HG03175 (cell line): Measurements from ENCODE around the gene MAMLD1.

Experiments
- ATAC-seq: cut with Tn5 transposase; IDR thresholded peaks from one replicate; pipeline ENCODE4 v1.9.1; 2021; ENCODE audit warnings: mild to moderate bottlenecking, moderate library complexity; ENCODE audit not compliant: unreplicated experiment

The MAMLD1 gene

GRCh38 chrX:150495496-150495895, 132.4 kb downstream of the MAMLD1 start:
- no peak for ATAC-seq

- no peak for ATAC-seq
Observed at GRCh38 chrX:150499240-150499639, 136.1 kb downstream of the MAMLD1 start.

GRCh38 chrX:150502091-150502490, 139.0 kb downstream of the MAMLD1 start:
- no peak for ATAC-seq

DNA sequence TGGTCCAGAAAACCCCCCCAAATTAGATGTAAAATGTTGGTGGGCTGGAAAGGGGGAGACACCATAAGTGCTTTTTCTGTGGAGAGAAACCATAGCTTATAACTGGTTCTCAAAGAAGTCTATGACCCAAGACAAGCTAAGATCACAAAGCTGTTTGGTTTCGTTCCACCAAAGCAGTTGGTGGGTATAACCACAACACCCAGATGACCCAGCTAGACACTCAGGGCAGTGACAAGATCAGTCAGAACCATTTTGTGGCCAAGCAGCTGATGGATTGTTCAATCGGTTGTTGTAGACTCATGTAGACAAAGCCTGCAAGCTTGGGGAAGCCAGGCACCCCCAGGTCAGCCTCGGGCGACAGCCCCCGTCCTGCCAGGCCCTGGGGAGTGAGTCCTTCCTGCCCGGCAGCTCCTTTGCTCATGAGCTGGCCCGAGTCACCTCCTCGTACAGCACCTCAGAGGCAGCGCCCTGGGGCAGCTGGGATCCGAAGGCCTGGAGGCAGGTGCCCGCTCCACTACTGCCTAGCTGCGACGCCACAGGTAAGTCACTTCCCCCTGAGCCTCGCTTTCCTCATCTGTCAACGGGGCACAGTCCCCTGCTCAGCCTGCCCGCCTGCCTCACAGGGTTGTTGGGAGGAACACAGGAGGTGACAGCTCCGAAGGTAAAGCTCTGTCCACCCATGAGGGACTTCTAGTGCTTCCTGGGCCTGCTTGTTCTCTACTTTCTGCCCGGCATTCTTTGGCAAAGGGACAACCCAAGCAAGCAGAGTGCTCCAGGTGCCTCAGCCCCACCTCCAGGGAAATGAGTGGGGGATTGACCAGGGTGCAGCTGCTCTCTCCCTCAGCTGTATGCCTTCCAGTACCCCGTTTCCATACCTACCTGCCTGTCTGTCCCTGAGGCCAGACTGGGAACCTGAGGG, 140.1 kb downstream of the MAMLD1 start:
- no peak for ATAC-seq

GRCh38 chrX:150503898-150504219, 140.7 kb downstream of the MAMLD1 start:
- ATAC-seq, result no peak

GRCh38 chrX:150504397-150505182, 141.5 kb downstream of the MAMLD1 start:
- no peak for ATAC-seq

DNA sequence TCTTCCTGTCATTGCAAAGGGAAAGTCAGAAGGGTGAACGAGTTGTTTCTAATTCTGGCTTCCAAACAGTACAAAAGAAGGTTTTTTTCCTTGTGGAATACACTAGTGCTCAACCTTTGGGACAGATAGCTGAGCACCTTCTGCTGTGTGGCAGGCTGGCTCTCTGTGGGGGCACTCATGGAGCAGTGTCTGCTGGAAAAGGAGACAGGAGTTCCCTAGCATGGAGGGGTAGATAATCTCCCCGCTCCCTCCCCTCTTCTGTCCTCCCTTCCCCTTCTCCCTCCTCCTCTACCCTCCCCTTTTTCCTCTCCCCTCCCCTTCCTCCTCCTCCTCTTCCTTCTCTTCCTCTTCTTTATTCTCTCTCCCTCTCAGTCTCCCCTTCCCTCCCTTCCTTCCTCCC, 142.9 kb downstream of the MAMLD1 start:
- no peak for ATAC-seq

DNA sequence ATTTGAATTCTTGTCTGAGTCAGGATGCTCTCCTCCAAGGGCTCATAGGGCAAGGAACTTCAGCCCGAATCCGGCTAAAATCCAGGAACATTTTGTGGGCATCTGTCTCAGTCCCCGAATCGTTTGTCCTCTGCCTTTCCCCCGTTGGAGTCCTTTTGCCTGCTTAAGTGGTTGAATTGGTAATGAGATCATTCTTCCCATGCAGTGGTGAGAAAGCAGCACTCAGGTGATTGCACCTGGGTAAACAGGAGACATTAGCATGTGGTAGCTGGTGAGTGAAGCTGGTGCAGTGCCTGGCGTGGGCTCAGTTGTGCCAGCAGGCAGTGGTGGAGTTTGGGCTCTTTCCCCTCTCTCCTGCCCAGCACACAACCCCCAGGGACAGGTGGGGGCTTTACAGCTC, 143.4 kb downstream of the MAMLD1 start:
- ATAC-seq, result no peak

GRCh38 chrX:150507251-150507856, 144.2 kb downstream of the MAMLD1 start:
- ATAC-seq, result no peak

- ATAC-seq, result no peak
Observed at GRCh38 chrX:150508018-150508417, 144.9 kb downstream of the MAMLD1 start.

DNA sequence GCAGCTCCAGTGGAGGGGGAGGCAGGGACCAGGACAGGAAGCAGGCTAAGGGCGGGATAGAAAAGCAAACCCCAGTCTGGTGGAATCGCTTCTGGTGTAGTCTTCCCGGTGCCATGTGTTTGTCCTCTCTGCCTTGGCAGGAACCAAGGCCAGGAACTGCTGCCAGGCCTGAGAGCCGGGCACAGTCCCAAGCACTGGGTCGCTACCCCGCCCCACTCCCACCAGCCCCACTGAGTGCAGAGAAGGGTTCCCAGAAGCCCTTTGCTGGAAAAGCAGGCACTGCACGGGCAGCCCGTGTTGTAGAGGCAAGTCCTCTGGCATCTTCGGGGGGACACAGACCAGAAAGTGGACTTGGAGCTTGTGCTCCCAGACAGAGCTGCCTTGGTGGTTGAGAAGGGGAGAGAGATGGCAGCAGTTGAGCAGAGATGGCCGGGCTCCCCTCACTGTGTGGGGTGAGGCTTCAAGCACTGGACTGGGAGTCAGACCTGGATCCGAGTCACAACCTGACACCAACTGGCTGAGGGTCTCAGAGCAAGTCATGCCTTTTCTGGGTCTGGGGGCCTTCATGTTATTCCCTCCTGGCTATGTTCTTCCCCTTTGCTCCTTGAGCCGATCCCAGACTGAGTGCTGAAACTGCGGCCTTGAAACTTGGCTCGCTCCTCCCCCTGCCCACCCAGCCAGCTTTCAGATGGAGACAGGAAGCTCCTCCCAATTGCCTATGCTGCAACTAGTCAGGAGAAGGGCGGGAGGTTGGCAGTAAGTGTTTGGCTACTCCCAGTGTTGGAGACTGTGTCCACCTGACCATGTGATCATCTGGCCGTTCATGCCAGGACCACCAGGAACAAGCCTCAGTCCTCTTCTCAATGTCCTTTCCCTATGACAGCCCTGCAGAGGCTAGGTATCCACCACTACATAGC, 145.6 kb downstream of the MAMLD1 start:
- no peak for ATAC-seq

DNA sequence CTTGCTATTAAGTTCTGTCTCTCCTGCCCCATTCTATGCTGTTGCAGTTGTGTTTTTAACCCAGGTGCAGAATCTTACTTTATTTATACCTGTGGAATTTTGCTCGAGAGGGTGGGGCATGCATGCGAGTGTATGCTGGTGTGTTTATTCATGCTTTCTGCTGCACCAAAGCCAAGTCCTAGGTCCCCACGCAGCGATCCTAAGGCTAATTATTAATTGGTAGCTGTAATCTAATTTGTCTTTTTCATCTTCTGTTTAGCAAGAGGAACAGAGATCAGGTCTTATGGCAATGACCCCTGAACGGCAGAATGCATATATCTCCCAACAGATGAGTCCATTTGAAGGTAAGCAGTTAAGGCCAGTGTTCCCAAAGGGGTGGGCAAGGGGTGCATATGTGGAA, 146.6 kb downstream of the MAMLD1 start:
- ATAC-seq, result no peak

GRCh38 chrX:150512461-150512901, 149.4 kb downstream of the MAMLD1 start:
- ATAC-seq, result no peak

DNA sequence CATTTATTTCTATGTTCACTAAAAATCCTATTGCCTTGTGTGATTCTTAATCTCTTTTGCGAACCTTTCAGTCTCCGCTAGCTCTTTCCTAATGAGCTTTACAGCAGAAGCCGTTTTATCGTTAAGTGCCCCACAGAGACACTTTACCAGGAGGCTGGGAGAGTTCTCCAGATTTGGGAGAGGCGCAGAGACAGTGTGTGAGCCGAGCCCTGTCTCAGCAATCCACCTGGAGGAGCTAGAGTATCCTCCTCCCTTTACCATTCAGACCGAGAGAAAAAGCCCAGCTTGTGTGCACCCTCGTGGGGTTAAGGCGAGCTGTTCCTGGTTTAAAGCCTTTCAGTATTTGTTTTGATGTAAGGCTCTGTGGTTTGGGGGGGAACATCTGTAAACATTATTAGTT, 150.4 kb downstream of the MAMLD1 start:
- ATAC-seq, result no peak

DNA sequence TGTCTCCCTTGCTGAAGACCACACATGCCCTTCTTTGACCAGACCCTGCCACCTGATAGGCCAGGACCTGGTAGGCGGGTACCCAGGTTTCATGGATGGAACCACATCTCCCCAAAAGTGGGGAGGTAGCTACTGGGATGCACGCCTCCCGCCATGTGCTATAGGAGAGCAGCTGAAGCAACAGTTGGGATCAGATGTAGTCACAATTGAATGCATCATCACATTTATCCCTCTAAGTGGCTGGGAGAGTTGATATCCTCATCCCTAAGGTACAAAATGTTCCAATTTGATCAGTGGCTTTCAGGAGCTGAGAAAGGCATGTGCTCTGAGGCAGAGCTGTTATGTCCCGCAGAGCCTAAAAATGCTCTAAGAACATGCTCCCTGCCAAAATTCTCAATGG, 151.3 kb downstream of the MAMLD1 start:
- ATAC-seq, result no peak

GRCh38 chrX:150515801-150516200, 152.7 kb downstream of the MAMLD1 start:
- no peak for ATAC-seq

GRCh38 chrX:150517303-150517910, 154.3 kb downstream of the MAMLD1 start:
- no peak for ATAC-seq

- ATAC-seq, result no peak
Observed at GRCh38 chrX:150522494-150522893, 159.4 kb downstream of the MAMLD1 start.

DNA sequence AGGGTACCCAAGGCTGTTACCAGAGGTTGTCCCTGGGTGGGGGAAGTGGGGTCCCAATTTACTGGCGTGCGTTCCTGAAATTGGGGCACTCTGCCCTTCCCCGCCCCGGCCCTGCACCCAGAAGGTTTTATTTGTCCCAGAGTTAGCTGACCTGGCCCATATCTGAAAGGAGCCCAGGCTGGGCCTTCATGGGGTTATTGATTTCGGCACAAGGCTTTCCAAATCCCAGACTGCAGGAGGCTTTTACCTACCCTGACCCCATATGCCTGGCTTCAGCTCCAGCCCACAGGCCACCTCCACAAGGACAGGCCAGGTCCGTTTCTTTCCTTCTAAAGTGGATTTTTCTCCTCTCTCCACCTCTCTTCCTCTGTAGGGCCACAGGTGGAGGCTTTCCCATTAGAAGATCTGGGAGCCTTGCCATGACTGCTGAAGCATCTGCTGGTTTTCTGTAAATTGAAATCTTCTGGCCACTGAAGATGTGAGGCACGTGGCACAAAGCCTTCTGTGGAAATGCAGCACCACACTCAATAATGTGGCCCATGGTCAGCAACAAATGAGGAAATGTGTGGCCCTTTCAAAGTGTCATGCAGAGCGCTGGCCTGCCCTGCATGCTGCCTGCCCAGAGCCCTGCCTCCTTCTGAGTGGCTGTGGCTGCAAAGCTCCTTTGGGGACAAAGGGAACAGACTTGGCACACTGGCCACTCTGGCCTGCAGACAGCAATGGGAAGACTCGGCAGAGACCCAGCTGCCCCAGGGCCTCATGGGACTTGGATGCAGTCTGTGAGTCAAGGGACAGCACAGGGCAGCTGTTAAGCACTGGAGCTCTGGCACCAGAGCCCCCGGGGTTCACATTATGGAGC, 162.2 kb downstream of the MAMLD1 start:
- ATAC-seq, result no peak
